ENCODE data around the gene PPDPF. TPM values are rescaled to one million over a fixed set of nuclear protein-coding genes. Genes with fewer than 3 reads are reported as not detected.

PPDPF gene
- total and polyA plus RNA-seq, 12 donors: 186 to 433 (median 270) TPM

GRCh38 chr20:63491078-63491477 lies 29.5 kb upstream of the PPDPF start:
- no peak for DNase-seq
- no peak for ATAC-seq
- peaks cover 0 to 22% (median 12%) of the 10 kb centered on the region in 9 donors for H3K4me1 ChIP-seq
- H3K27ac ChIP-seq: no peak overlapping the region
- intact Hi-C loops (cut with DNase I): no loop called here
- H3K27me3 ChIP-seq: peaks cover 0 to 39% (median 37%) of the 10 kb centered on the region in 7 donors
- peaks cover 0 to 3% (median 0%) of the 10 kb centered on the region in 11 donors for H3K9me3 ChIP-seq
- peaks cover 0 to 72% (median 3%) of the 10 kb centered on the region in 9 donors for H3K36me3 ChIP-seq
- WGBS, 2 donors: 66 to 80% methylated on average over 4 of the region's 4 CpGs
- no peak for TF ChIP-seq CTCF (IDR thresholded peaks at IDR 0.05)
- no peak overlapping the region for H3K4me3 ChIP-seq

DNA sequence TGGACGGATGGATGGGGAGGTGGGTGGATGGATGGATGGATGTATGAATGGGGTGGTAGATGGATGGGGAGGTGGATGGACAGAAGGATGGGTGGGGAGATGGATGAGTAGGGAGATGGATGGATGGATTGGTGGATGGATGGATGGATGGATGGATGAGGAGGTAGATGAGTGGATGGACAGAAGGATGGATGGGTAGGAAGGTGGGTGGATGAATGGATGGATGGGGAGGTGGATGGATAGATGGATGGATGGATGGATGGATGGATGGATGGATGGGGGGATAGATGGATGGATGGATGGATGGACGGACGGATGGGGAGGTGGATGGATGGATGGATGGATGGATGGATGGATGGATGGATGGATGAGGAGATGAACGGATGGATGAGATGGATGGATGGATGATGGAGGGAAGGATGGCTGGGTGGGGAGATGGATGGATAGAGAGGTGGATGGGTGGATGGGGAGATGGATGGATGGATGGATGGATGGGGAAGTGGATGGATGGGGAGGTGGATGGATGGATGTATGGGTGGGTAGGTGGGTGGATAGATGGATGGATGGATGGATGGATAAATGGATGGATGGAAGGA lies 28.8 kb upstream of the PPDPF start:
- peaks cover 4 to 28% (median 18%) of the 10 kb centered on the region in 9 donors for H3K4me1 ChIP-seq
- peaks cover 0 to 72% (median 3%) of the 10 kb centered on the region in 9 donors for H3K36me3 ChIP-seq
- DNase-seq: no peak
- 50 to 75% methylated on average over 4 of the region's 4 CpGs for WGBS, 2 donors
- no peak overlapping the region for H3K4me3 ChIP-seq
- no peak for ATAC-seq
- no peak for TF ChIP-seq CTCF (IDR thresholded peaks at IDR 0.05)
- no peaks in the 10 kb centered on the region for H3K9me3 ChIP-seq
- intact Hi-C loops (cut with DNase I): no loop called here
- H3K27me3 ChIP-seq: peaks cover 0 to 41% (median 39%) of the 10 kb centered on the region in 7 donors
- H3K27ac ChIP-seq: no peak overlapping the region

DNA sequence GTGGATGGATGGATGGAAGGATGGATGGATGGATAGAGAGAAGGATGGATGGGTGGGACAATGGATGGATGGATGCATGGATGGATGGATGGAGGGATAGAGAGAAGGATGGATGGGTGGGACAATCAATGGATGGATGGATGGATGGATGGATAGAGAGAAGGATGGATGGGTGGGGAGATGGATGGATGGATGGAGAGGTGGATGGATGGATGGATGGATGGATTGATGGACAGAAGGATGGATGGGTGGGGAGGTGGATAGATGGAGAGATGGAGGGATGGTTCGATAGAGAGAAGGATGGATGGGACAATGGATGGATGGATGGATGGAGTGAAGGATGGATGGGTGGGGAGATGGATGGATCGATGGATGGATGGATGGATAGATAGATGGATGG lies 28.0 kb upstream of the PPDPF start:
- no peak overlapping the region for H3K4me3 ChIP-seq
- TF ChIP-seq CTCF (IDR thresholded peaks at IDR 0.05): no peak
- peaks cover 0 to 69% (median 3%) of the 10 kb centered on the region in 9 donors for H3K36me3 ChIP-seq
- peaks cover 0 to 44% (median 40%) of the 10 kb centered on the region in 7 donors for H3K27me3 ChIP-seq
- DNase-seq: no peak
- no peak for ATAC-seq
- no peaks in the 10 kb centered on the region for H3K9me3 ChIP-seq
- H3K4me1 ChIP-seq: peaks cover 4 to 30% (median 21%) of the 10 kb centered on the region in 9 donors
- H3K27ac ChIP-seq: no peak overlapping the region
- intact Hi-C loops (cut with DNase I): no loop called here
- WGBS, 2 donors: 96 to 98% methylated on average over 2 of the region's 2 CpGs

DNA sequence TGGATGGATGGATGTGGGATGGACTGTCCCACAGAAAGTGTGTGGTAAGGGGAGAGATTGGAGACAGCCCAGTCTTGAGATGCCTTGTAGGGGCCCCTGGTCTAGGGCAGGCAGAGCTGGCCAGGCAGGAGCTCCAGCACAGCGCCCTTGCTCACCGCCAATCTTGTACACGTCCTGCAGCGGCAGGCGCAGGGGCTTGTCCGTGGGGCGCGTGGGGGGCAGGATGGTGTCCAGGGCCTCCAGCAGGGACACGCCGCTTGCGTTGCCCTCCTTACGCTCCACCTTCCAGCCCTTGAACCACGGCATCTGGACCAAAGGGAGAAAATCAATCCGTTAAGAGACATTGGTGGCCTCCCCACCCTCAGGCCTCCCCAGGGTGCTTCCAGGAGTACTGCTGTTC lies 27.6 kb upstream of the PPDPF start:
- Histone ChIP-seq H3K4me1 (peaks cover 4 to 33% (median 21%) of the 10 kb centered on the region in 9 donors), H3K9me3 (no peaks in the 10 kb centered on the region), H3K4me3 (no peak overlapping the region), H3K27me3 (peaks cover 0 to 44% (median 39%) of the 10 kb centered on the region in 7 donors), H3K27ac (no peak overlapping the region), H3K36me3 (peaks cover 0 to 64% (median 0%) of the 10 kb centered on the region in 9 donors)
- DNase-seq (no peak), ATAC-seq (no peak)
- 95 to 97% methylated on average over 14 of the region's 14 CpGs for WGBS, 2 donors
- intact Hi-C loops (cut with DNase I): no loop called here
- TF ChIP-seq CTCF (IDR thresholded peaks at IDR 0.05): no peak

Data from heart right ventricle (tissue), 16 donors.